ENCODE results near the gene IRF2BPL.

IRF2BPL gene

DNA sequence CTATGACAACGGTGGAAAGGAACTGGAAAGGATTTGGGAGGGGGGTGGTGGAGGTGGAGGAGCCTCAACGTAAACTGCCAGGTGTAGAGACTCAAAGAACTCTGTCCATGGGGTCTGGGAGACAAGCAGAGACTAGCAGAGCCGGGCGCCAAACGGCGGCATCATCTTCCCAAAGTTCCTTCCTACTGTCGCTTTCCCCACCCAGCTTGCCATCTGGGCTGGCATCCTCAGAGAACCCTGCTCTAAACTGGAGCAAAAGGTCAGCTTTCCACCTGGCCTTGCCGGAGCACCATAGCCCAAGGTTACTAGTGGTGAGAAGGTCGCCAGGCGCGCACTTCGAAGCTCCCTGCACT is 4.0 kb upstream of the IRF2BPL start:
- no peak for DNase-seq (ENCODE audit: insufficient read length, low spot score)
- TF ChIP-seq, protein P1, sequence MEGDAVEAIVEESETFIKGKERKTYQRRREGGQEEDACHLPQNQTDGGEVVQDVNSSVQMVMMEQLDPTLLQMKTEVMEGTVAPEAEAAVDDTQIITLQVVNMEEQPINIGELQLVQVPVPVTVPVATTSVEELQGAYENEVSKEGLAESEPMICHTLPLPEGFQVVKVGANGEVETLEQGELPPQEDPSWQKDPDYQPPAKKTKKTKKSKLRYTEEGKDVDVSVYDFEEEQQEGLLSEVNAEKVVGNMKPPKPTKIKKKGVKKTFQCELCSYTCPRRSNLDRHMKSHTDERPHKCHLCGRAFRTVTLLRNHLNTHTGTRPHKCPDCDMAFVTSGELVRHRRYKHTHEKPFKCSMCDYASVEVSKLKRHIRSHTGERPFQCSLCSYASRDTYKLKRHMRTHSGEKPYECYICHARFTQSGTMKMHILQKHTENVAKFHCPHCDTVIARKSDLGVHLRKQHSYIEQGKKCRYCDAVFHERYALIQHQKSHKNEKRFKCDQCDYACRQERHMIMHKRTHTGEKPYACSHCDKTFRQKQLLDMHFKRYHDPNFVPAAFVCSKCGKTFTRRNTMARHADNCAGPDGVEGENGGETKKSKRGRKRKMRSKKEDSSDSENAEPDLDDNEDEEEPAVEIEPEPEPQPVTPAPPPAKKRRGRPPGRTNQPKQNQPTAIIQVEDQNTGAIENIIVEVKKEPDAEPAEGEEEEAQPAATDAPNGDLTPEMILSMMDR (IDR thresholded peaks at IDR 0.05; ENCODE audit: insufficient read depth, missing control alignments), result no peak
- FAIRE-seq, result no peak

- DNase-seq (ENCODE audit: insufficient read length, low spot score), result no peak
- TF ChIP-seq, protein P1 (IDR thresholded peaks at IDR 0.05; ENCODE audit: insufficient read depth, missing control alignments), result no peak
- no peak for FAIRE-seq
These were observed 3.4 kb upstream of the IRF2BPL start for GRCh38 chr14:77031759-77032490.

DNA sequence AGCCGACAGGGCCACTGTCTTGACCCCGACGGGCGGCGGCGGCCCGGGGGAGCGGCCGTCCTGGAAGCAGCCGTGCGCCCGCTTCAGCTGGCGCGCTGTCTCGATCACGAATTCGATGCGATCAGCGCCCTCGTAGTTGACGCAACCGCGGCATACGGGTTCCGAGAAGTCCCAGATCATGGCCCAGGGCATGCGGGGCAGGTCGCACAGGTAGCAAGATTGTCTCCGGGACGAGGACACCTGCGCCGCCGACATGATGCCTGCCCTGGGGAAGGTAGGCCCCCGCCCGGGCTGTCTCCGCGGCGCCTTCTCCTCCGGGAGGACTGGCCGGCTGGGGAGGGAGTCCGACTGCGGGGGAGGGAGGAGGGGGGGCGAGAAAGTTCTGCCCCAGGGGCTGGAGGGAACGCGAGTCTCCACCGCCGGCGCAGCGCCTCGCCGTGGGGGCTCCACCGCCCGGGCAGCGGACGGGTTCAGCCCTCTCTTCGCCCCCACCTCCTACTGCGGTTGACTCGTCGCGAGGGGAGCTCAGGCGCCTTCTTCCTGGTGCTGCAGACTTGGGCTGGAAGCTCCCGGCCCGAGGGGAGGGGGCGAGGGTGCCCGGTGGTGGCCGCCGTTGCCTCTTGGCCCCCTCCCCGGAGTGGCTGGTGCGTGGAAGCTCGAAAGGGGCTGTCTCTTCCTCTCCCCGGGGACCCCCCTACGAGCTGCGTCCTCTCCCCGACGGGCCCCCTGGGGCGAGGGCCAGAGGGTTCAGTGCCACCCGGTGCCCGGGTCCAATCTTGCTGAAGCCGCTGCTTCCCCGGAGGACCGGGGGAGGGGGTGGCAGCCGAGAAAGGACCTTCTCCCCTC is 747 bp downstream of the IRF2BPL start:
- no peak for DNase-seq (ENCODE audit: insufficient read length, low spot score)
- FAIRE-seq, result no peak
- TF ChIP-seq, protein P1 (IDR thresholded peaks at IDR 0.05; ENCODE audit: insufficient read depth, missing control alignments), result no peak

DNA sequence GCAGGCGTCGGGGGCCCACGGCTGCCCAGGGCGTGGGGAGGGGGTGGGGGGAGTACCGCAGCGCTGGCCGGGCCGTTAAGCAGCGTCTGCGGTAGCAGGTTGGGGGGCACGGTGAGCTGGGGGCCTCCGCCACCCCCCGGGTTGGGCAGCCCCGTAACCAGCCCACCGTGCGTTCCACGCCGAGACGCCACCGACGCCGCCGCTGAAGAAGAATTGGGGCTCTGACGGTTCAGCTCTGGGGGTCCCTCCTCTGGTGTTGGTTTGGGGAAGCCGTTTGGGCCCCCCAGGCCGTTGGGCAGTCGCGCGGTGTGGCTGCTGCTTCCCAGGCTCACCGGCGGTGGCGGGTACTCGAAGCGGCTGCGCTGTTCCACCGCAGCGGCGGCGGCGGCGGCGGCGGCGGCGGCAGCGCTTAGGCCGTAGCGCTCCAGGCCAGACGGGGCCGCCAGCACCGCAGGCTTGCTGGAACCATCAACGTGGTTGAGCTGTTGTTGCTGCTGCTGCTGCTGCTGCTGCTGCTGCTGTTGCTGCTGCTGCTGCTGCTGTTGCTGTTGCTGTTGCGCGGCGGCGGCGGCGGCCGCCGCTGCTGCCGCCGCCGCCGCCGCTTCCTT is 1.5 kb downstream of the IRF2BPL start:
- TF ChIP-seq, protein P1 (IDR thresholded peaks at IDR 0.05; ENCODE audit: insufficient read depth, missing control alignments), result no peak
- DNase-seq (ENCODE audit: insufficient read length, low spot score) (no peak), FAIRE-seq (no peak)

- TF ChIP-seq, protein P1 (IDR thresholded peaks at IDR 0.05; ENCODE audit: insufficient read depth, missing control alignments), result no peak
- DNase-seq (ENCODE audit: insufficient read length, low spot score) (no peak), FAIRE-seq (no peak)
These were observed 2.2 kb downstream of the IRF2BPL start for GRCh38 chr14:77026166-77026929.

GRCh38 chr14:77025744-77026165 is 2.8 kb downstream of the IRF2BPL start:
- TF ChIP-seq, protein P1 (IDR thresholded peaks at IDR 0.05; ENCODE audit: insufficient read depth, missing control alignments), result no peak
- FAIRE-seq, result no peak
- DNase-seq (ENCODE audit: insufficient read length, low spot score), result no peak

Measured in D721Med (cell line).